ENCODE data around the gene KRTAP2-3. TPM values are rescaled to one million over a fixed set of nuclear protein-coding genes. Genes with fewer than 3 reads are reported as not detected.
"Not testable (repeated sequence)": the region's sequence is repeated elsewhere in the genome, so short reads cannot be mapped to it uniquely, and the experiment has no call there.

KRTAP2-3 gene
- not detected for total RNA-seq

GRCh38 chr17:41060052-41060604 is at the start of gene KRTAP2-3:
Gene KRTAP2-3, minus strand, starts transcription at chr17:41060114. Its CDS starts 64 bp downstream, at chr17:41060050.
- H3K27ac ChIP-seq: no peak within 1 kb of the TSS
- no peaks in the 10 kb centered on the region for H3K27me3 ChIP-seq
- no peak for DNase-seq
- H3K4me1 ChIP-seq: no peaks in the 10 kb centered on the region
- no peaks in the 10 kb centered on the region for H3K9me3 ChIP-seq
- TF ChIP-seq POLR2A (IDR thresholded peaks at IDR 0.05) (no peak), CTCF (IDR thresholded peaks at IDR 0.05) (no peak)
- H3K36me3 ChIP-seq: no peaks in the 10 kb centered on the region
- no peak within 1 kb of the TSS for H3K4me3 ChIP-seq

- not testable (repeated sequence) for H3K36me3 ChIP-seq, DNase-seq, H3K9me3 ChIP-seq, H3K27me3 ChIP-seq, H3K4me3 ChIP-seq, H3K4me1 ChIP-seq, H3K27ac ChIP-seq
Measured at GRCh38 chr17:41108728-41109386, 48.9 kb upstream of the KRTAP2-3 start.

- Histone ChIP-seq H3K27me3 (no peaks in the 10 kb centered on the region), H3K9me3 (no peaks in the 10 kb centered on the region), H3K36me3 (no peaks in the 10 kb centered on the region), H3K27ac (no peak overlapping the region), H3K4me3 (no peak overlapping the region), H3K4me1 (no peaks in the 10 kb centered on the region)
- DNase-seq: no peak
- TF ChIP-seq CTCF (IDR thresholded peaks at IDR 0.05) (no peak), POLR2A (IDR thresholded peaks at IDR 0.05) (no peak)
Measured at GRCh38 chr17:41107941-41108450, 48.1 kb upstream of the KRTAP2-3 start.

GRCh38 chr17:41105347-41105746 is 45.4 kb upstream of the KRTAP2-3 start, which contains the start of gene KRTAP4-9:
Gene KRTAP4-9, plus strand, starts transcription at chr17:41105389. Its CDS starts 0 bp downstream, at chr17:41105389.
- not testable (repeated sequence) for H3K36me3 ChIP-seq, H3K27me3 ChIP-seq, H3K4me3 ChIP-seq, H3K9me3 ChIP-seq, H3K4me1 ChIP-seq, H3K27ac ChIP-seq, DNase-seq

- DNase-seq, H3K36me3 ChIP-seq, H3K27ac ChIP-seq, H3K27me3 ChIP-seq, H3K4me1 ChIP-seq, H3K9me3 ChIP-seq, H3K4me3 ChIP-seq: not testable (repeated sequence)
Measured at GRCh38 chr17:41104386-41105038, 44.6 kb upstream of the KRTAP2-3 start.

- H3K4me3 ChIP-seq: no peak overlapping the region
Measured at GRCh38 chr17:41103896-41104295, 44.0 kb upstream of the KRTAP2-3 start.

More at GRCh38 chr17:41103896-41104295, 44.0 kb upstream of the KRTAP2-3 start:
- no peak for TF ChIP-seq CTCF (IDR thresholded peaks at IDR 0.05)
- H3K9me3 ChIP-seq: no peaks in the 10 kb centered on the region
- no peak overlapping the region for H3K27ac ChIP-seq
- DNase-seq: no peak
- H3K36me3 ChIP-seq: no peaks in the 10 kb centered on the region
- no peaks in the 10 kb centered on the region for H3K4me1 ChIP-seq
- no peaks in the 10 kb centered on the region for H3K27me3 ChIP-seq
